ENCODE data around the gene SLC29A1.

Gene SLC29A1

DNA sequence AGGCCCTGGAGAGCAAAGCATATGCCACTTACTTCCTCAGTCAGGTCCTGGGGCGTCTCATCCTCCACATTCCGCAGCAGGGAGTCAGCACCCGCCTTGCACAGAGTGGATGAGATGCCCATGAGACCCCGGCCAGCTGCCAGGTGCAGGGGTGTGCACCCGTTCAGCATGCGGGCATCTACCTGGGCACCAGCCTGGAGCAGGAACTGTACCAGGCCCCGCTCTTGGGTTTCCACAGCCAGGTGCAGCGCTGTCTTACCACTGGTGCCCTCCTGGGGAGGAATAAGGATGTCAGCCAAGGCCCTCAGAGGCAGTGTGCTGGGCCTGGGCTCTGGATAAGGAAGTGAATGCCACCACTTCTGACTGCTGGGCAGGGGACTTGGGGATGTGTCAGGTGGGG is 36.6 kb downstream of the SLC29A1 start (continued):
- TF ChIP-seq, protein P1, sequence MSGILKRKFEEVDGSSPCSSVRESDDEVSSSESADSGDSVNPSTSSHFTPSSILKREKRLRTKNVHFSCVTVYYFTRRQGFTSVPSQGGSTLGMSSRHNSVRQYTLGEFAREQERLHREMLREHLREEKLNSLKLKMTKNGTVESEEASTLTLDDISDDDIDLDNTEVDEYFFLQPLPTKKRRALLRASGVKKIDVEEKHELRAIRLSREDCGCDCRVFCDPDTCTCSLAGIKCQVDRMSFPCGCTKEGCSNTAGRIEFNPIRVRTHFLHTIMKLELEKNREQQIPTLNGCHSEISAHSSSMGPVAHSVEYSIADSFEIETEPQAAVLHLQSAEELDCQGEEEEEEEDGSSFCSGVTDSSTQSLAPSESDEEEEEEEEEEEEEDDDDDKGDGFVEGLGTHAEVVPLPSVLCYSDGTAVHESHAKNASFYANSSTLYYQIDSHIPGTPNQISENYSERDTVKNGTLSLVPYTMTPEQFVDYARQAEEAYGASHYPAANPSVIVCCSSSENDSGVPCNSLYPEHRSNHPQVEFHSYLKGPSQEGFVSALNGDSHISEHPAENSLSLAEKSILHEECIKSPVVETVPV (CRISPR knock-in tag; IDR thresholded peaks at IDR 0.05) = no peak
- TF ChIP-seq, protein P2, sequence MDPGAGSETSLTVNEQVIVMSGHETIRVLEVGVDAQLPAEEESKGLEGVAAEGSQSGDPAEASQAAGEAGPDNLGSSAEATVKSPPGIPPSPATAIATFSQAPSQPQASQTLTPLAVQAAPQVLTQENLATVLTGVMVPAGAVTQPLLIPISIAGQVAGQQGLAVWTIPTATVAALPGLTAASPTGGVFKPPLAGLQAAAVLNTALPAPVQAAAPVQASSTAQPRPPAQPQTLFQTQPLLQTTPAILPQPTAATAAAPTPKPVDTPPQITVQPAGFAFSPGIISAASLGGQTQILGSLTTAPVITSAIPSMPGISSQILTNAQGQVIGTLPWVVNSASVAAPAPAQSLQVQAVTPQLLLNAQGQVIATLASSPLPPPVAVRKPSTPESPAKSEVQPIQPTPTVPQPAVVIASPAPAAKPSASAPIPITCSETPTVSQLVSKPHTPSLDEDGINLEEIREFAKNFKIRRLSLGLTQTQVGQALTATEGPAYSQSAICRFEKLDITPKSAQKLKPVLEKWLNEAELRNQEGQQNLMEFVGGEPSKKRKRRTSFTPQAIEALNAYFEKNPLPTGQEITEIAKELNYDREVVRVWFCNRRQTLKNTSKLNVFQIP (CRISPR knock-in tag; IDR thresholded peaks at IDR 0.05; ENCODE audit: borderline replicate concordance, low read depth) = no peak
- TF ChIP-seq ZC3H10 (CRISPR knock-in tag; IDR thresholded peaks at IDR 0.05) = no peak

DNA sequence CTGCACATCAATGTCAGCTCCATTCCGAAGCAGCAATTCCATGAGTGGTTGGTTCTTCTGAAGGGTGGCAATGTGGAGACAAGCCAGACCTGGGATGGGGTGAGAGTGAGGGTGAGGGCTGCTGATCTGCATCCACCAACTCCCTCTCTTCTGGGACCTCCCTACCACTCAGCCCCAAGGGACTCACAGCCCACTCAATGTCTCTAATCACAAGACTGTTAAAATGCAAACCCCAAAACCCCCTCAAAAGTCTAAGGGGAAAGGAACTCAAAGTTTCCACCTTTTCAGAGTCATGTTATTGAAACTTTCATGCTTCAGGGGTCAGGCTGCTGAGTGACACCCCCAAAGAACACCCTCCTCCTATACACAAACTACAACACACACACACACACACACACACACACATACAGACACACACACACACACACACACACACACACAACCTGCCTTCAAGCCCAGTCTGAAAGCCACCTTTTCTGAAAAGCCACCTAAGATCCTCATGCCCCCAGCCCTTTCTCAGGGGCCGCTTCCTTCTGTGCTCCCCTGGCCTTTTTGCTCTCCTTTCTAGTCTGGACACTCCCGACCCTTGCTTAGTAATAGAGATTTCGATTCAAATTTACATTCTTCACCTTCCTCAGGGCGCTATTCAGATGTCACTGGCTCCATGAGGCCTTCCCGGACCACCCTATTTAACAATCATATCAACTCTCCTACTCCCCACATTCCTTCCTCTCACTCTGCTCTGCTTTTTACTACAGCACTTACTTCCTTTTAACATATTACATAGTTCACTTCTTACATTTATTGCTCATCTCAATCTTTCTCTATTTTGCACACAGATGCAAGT is 37.3 kb downstream of the SLC29A1 start:
- ATAC-seq = no peak
- TF ChIP-seq ZNF8 (CRISPR knock-in tag; IDR thresholded peaks at IDR 0.05) = no peak
- TF ChIP-seq SNAI2 (CRISPR knock-in tag; IDR thresholded peaks at IDR 0.05) = no peak
- TF ChIP-seq, protein P3, sequence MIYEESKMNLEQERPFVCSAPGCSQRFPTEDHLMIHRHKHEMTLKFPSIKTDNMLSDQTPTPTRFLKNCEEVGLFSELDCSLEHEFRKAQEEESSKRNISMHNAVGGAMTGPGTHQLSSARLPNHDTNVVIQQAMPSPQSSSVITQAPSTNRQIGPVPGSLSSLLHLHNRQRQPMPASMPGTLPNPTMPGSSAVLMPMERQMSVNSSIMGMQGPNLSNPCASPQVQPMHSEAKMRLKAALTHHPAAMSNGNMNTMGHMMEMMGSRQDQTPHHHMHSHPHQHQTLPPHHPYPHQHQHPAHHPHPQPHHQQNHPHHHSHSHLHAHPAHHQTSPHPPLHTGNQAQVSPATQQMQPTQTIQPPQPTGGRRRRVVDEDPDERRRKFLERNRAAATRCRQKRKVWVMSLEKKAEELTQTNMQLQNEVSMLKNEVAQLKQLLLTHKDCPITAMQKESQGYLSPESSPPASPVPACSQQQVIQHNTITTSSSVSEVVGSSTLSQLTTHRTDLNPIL (CRISPR knock-in tag; IDR thresholded peaks at IDR 0.05; ENCODE audit: low read depth) = no peak

DNA sequence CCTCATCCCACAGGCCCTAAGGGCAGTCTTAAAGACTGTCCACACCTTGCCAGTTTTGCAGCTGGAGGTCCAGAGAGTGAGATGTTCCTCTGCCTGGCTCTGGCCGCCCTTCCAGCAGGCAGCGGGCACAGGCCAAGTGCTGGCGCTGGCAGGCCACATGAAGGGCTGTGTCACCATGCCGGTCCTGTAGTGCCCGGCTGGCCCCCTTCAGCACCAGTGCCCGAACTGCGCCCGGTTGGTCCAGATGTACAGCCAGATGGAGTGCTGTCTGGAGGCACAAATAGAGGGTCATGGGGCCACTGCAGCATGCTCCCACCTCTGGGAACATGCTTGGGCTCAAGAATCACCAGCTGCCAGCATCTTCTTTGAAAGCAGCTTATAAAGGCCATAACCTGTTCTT is 38.2 kb downstream of the SLC29A1 start:
- TF ChIP-seq ARNTL (CRISPR knock-in tag; IDR thresholded peaks at IDR 0.05; ENCODE audit: borderline replicate concordance, low read depth) (no peak), GLIS3 (CRISPR knock-in tag; IDR thresholded peaks at IDR 0.05) (no peak), TCF4 (CRISPR knock-in tag; IDR thresholded peaks at IDR 0.05; ENCODE audit: borderline replicate concordance) (no peak)
- ATAC-seq = no peak

DNA sequence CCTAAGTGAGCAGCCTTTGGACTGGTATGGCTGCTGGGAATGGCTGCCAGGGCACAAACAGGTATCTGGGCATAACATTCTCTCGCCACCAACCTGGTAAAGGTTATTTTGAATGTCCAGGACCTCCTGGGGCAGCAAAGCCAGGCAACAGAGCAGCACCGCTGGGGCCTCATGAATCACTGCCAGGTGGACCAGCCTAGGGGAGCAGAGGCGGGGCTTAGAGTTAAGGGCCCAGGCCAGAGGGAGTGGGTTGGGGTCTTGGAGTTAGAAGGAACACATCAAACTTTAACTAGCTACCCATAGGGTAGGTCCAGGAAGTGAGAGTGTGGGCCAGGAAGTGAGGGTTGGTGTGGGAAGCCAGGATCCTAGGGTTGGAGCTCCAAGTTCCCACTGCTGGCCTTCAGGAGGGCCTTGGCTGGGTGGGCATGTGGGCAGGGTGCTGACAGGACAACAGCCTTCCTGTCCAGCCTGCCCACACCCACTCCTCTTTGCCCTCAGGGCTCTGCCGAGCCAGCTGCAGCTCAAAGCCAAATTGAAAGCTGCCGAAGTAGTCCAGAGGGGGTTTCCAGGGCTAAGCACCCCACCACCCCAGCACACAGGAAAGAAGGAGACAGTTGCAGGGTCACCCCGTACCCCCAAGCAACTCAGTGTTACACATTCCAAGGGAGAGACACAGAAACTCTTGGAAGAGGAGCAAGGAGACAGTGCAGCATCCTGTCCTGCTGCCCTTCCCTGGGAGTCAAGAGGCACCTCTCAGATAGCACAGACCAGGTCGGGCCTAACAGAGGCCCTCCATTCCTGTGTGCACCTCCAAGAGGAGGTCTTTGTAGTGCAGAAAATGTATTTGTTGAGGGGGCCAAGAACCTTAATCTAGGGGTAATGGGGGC is 39.3 kb downstream of the SLC29A1 start:
- ATAC-seq = no peak
- TF ChIP-seq OSR1 (CRISPR knock-in tag; IDR thresholded peaks at IDR 0.05) = no peak
- TF ChIP-seq ZNF8 (CRISPR knock-in tag; IDR thresholded peaks at IDR 0.05) = no peak
- TF ChIP-seq GLIS3 (CRISPR knock-in tag; IDR thresholded peaks at IDR 0.05) = no peak
- TF ChIP-seq, protein P3 (CRISPR knock-in tag; IDR thresholded peaks at IDR 0.05; ENCODE audit: low read depth) = no peak
- TF ChIP-seq CSDC2 (CRISPR knock-in tag; IDR thresholded peaks at IDR 0.05) = no peak
- TF ChIP-seq ESRRG (CRISPR knock-in tag; IDR thresholded peaks at IDR 0.05) = no peak
- TF ChIP-seq ZNF70 (CRISPR knock-in tag; IDR thresholded peaks at IDR 0.05) = no peak
- TF ChIP-seq ISL1 (CRISPR knock-in tag; IDR thresholded peaks at IDR 0.05) = no peak
- no peak for TF ChIP-seq ZFP30 (CRISPR knock-in tag; IDR thresholded peaks at IDR 0.05)
- TF ChIP-seq ZFP3 (CRISPR knock-in tag; IDR thresholded peaks at IDR 0.05) = no peak
- TF ChIP-seq ZC3H10 (CRISPR knock-in tag; IDR thresholded peaks at IDR 0.05) = no peak
- TF ChIP-seq SNAI2 (CRISPR knock-in tag; IDR thresholded peaks at IDR 0.05) = no peak
- no peak for TF ChIP-seq BACH2 (CRISPR knock-in tag; IDR thresholded peaks at IDR 0.05; ENCODE audit: borderline replicate concordance)
- no peak for TF ChIP-seq TOX (CRISPR knock-in tag; IDR thresholded peaks at IDR 0.05; ENCODE audit: borderline replicate concordance)
- TF ChIP-seq RARB (CRISPR knock-in tag; IDR thresholded peaks at IDR 0.05) = no peak
- no peak for TF ChIP-seq ZNF565 (CRISPR knock-in tag; conservative IDR thresholded peaks at IDR 0.05; ENCODE audit: low read depth)
- TF ChIP-seq, protein P4, sequence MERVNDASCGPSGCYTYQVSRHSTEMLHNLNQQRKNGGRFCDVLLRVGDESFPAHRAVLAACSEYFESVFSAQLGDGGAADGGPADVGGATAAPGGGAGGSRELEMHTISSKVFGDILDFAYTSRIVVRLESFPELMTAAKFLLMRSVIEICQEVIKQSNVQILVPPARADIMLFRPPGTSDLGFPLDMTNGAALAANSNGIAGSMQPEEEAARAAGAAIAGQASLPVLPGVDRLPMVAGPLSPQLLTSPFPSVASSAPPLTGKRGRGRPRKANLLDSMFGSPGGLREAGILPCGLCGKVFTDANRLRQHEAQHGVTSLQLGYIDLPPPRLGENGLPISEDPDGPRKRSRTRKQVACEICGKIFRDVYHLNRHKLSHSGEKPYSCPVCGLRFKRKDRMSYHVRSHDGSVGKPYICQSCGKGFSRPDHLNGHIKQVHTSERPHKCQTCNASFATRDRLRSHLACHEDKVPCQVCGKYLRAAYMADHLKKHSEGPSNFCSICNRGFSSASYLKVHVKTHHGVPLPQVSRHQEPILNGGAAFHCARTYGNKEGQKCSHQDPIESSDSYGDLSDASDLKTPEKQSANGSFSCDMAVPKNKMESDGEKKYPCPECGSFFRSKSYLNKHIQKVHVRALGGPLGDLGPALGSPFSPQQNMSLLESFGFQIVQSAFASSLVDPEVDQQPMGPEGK (CRISPR knock-in tag; IDR thresholded peaks at IDR 0.05; ENCODE audit: borderline replicate concordance) = no peak
